Tibial nerve (tissue), 4 donors: ENCODE data around the gene NELL2.

Source experiments
- CTCF ChIP-seq, 5 experiments: fragments of 200-600 bp in 3 of 5; fragments of 450-650 bp in 2 of 5; sonication (generic) in 3 of 5; IDR thresholded peaks; one replicate each; pipeline ENCODE4 v1.5.1; 2016 to 2019; ENCODE audit warnings: antibody characterized with exemption in 5 of 5, mild to moderate bottlenecking in 3 of 5, moderate library complexity in 2 of 5
- EP300 ChIP-seq, 2 donors: sonication (generic); formaldehyde crosslinking; IDR thresholded peaks; one replicate each; pipeline ENCODE4 v1.6.1; 2017; ENCODE audit warnings: antibody characterized with exemption in 2 of 2, mild to moderate bottlenecking in 1 of 2
- POLR2A ChIP-seq, 2 donors: fragments of 450-650 bp; IDR thresholded peaks; one replicate each; pipeline ENCODE4 v1.6.1; 2017; ENCODE audit warnings: antibody characterized with exemption in 2 of 2, mild to moderate bottlenecking in 2 of 2, moderate library complexity in 2 of 2

- TF ChIP-seq EP300 (IDR thresholded peaks at IDR 0.05) = no peak
- no peak for TF ChIP-seq CTCF (IDR thresholded peaks at IDR 0.05)
- no peak for TF ChIP-seq POLR2A (IDR thresholded peaks at IDR 0.05)
Observed at GRCh38 chr12:44921736-44922135, 45.6 kb upstream of the NELL2 start.
